Nephron (organoid): Measurements from ENCODE around the gene SSX2IP.
A peak's percentile ranks its signal among the peaks of the same experiment; 100 is the strongest.
"Not testable (repeated sequence)": the region's sequence is repeated elsewhere in the genome, so short reads cannot be mapped to it uniquely, and the experiment has no call there.

ENCODE experiments used
- H3K27ac Mint-ChIP-seq, 3 experiments: 2 replicates each; pipeline ENCODE4 v1.8.0; 2020; ENCODE audit warnings: mixed read lengths in 3 of 3, mild to moderate bottlenecking in 2 of 3, moderate library complexity in 1 of 3
- H3K27me3 Mint-ChIP-seq: 2 replicates; pipeline ENCODE4 v1.8.0; 2021; ENCODE audit warnings: low read depth, mild to moderate bottlenecking, moderate library complexity, mixed read lengths
- H3K36me3 Mint-ChIP-seq: 2 replicates; pipeline ENCODE4 v1.8.0; 2020; ENCODE audit warnings: low read depth, mixed read lengths
- H3K4me1 Mint-ChIP-seq: 2 replicates; pipeline ENCODE4 v1.8.0; 2020; ENCODE audit warnings: mixed read lengths
- H3K4me3 Mint-ChIP-seq, 3 experiments: 2 replicates each; pipeline ENCODE4 v1.8.0; 2020; ENCODE audit warnings: mild to moderate bottlenecking in 3 of 3, mixed read lengths in 3 of 3, moderate library complexity in 2 of 3
- H3K9me3 Mint-ChIP-seq: 2 replicates; pipeline ENCODE4 v1.8.0; 2020; ENCODE audit warnings: mixed read lengths
- CTCF ChIP-seq, 3 experiments: fragments of 200-600 bp; sonication (generic); IDR thresholded peaks; one replicate each; pipeline ENCODE4 v1.5.0; 2021; ENCODE audit warnings: antibody characterized with exemption in 3 of 3; ENCODE audit not compliant: unreplicated experiment in 3 of 3

The SSX2IP gene

GRCh38 chr1:84722794-84723193 lies 32.5 kb upstream of the SSX2IP start:
- H3K27ac Mint-ChIP-seq = peak overlapping the region in 2 of 3 experiments; percentile 88 to 93
- TF ChIP-seq CTCF (IDR thresholded peaks at IDR 0.05; ENCODE audit: unreplicated experiment in 3 of 3) = no peak
- no peak overlapping the region for H3K4me3 Mint-ChIP-seq
- H3K9me3 Mint-ChIP-seq = no peaks in the 10 kb centered on the region
- H3K36me3 Mint-ChIP-seq = no peaks in the 10 kb centered on the region
- peaks cover 66% of the 10 kb centered on the region for H3K4me1 Mint-ChIP-seq
- no peaks in the 10 kb centered on the region for H3K27me3 Mint-ChIP-seq

- H3K4me3 Mint-ChIP-seq, H3K27me3 Mint-ChIP-seq, H3K9me3 Mint-ChIP-seq, H3K36me3 Mint-ChIP-seq: not testable (repeated sequence)
- Mint-ChIP-seq H3K27ac (peak overlapping the region in 2 of 3 experiments; percentile 93 to 95), H3K4me1 (peaks cover 61% of the 10 kb centered on the region)
Measured at GRCh38 chr1:84721872-84722271, 31.6 kb upstream of the SSX2IP start.

- Mint-ChIP-seq H3K36me3 (no peaks in the 10 kb centered on the region), H3K27ac (peak overlapping the region; percentile 93 to 95 (median 95)), H3K4me1 (peaks cover 58% of the 10 kb centered on the region), H3K4me3 (no peak overlapping the region), H3K27me3 (no peaks in the 10 kb centered on the region), H3K9me3 (no peaks in the 10 kb centered on the region)
- TF ChIP-seq CTCF (IDR thresholded peaks at IDR 0.05; ENCODE audit: unreplicated experiment in 3 of 3) = no peak
Measured at GRCh38 chr1:84721152-84721551, 30.9 kb upstream of the SSX2IP start.

- Mint-ChIP-seq H3K27me3 (no peaks in the 10 kb centered on the region), H3K4me3 (peak overlapping the region in 2 of 3 experiments; percentile 45 to 67), H3K27ac (peak overlapping the region; percentile 93 to 95 (median 95)), H3K4me1 (peaks cover 61% of the 10 kb centered on the region), H3K36me3 (no peaks in the 10 kb centered on the region), H3K9me3 (no peaks in the 10 kb centered on the region)
- no peak for TF ChIP-seq CTCF (IDR thresholded peaks at IDR 0.05; ENCODE audit: unreplicated experiment in 3 of 3)
Measured at GRCh38 chr1:84720221-84720780, 30.0 kb upstream of the SSX2IP start.

GRCh38 chr1:84719543-84720217 lies 29.4 kb upstream of the SSX2IP start:
- TF ChIP-seq CTCF (IDR thresholded peaks at IDR 0.05; ENCODE audit: unreplicated experiment in 3 of 3) = no peak
- Mint-ChIP-seq H3K36me3 (no peaks in the 10 kb centered on the region), H3K4me1 (peaks cover 61% of the 10 kb centered on the region), H3K27ac (peak overlapping the region; percentile 93 to 95 (median 95)), H3K4me3 (peak overlapping the region in 2 of 3 experiments; percentile 46 to 67), H3K9me3 (no peaks in the 10 kb centered on the region), H3K27me3 (no peaks in the 10 kb centered on the region)

- Mint-ChIP-seq H3K36me3 (no peaks in the 10 kb centered on the region), H3K27ac (no peak overlapping the region), H3K4me1 (peaks cover 29% of the 10 kb centered on the region), H3K27me3 (no peaks in the 10 kb centered on the region), H3K4me3 (no peak overlapping the region), H3K9me3 (no peaks in the 10 kb centered on the region)
- no peak for TF ChIP-seq CTCF (IDR thresholded peaks at IDR 0.05; ENCODE audit: unreplicated experiment in 3 of 3)
Measured at GRCh38 chr1:84715342-84716019, 25.2 kb upstream of the SSX2IP start.
